ENCODE measurements around the gene IL20. TPM values are rescaled to one million over a fixed set of nuclear protein-coding genes. Genes with fewer than 3 reads are reported as not detected.

Gene IL20
- total RNA-seq, 1 donor, result not detected

DNA sequence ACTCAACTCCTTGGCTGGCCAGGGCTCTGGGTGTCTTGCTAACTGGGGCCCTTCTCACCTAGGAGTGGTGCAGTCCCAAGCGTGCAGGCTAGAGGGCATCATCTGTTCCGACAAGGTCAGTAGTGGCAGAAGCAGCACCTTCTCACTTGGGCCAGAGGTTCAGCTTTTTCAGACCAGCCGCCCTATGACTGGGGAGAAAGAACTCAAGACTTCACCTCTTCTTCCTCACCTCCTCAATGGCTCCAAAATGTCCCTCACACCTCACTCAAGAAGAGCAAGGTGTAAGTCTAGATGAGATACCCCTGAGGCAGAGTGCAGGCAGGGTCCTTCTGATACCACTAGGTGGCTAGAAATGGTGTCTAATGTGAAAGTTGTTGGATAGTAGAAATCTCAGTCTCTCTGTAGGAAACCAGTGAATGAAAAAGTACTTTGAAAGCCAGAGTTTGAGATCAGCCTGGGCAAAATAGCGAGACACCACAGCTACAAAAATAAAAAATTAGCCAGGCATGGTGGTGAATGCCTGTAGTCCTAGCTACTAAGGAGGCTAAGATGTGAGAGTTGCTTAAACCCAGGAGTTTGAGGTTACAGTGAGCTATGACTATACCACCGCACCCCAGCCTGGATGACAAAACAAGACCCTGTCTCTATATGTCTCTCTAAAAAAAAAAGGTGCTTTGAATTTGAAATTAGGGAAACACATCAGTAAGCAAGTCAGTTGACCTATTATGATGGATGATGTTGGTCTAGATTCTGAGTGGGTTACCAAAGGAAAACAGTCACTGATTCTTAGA, 8.6 kb upstream of the IL20 start:
- Histone ChIP-seq H3K4me2 (ENCODE audit: insufficient read depth, low read length) (no peak overlapping the region), H2AFZ (ENCODE audit: low read length) (no peak overlapping the region), H3K4me3 (ENCODE audit: insufficient read depth, low read length) (no peak overlapping the region), H3K36me3 (ENCODE audit: insufficient read depth, low read length) (no peaks in the 10 kb centered on the region), H3K79me2 (ENCODE audit: insufficient read depth, low read length) (no peaks in the 10 kb centered on the region), H3K9me3 (ENCODE audit: low read depth, low read length) (no peaks in the 10 kb centered on the region), H3K27me3 (ENCODE audit: insufficient read depth, low read length) (peaks cover 28% of the 10 kb centered on the region), H4K20me1 (ENCODE audit: insufficient read depth, low read length) (no peaks in the 10 kb centered on the region), H3K4me1 (ENCODE audit: insufficient read depth, low read length) (no peaks in the 10 kb centered on the region), H3K27ac (ENCODE audit: low read depth, low read length) (no peak overlapping the region)
- peak; percentile 46 for TF ChIP-seq CTCF (IDR thresholded peaks at IDR 0.05; ENCODE audit: extremely low read depth, low read depth, low read length)
- no peak for DNase-seq (ENCODE audit: insufficient read length, low spot score, missing footprints)

GRCh38 chr1:206859082-206859521, 6.3 kb upstream of the IL20 start:
- TF ChIP-seq CTCF (IDR thresholded peaks at IDR 0.05; ENCODE audit: extremely low read depth, low read depth, low read length), result no peak
- Histone ChIP-seq H4K20me1 (ENCODE audit: insufficient read depth, low read length) (no peaks in the 10 kb centered on the region), H3K4me1 (ENCODE audit: insufficient read depth, low read length) (no peaks in the 10 kb centered on the region), H3K27ac (ENCODE audit: low read depth, low read length) (no peak overlapping the region), H3K36me3 (ENCODE audit: insufficient read depth, low read length) (no peaks in the 10 kb centered on the region), H3K9me3 (ENCODE audit: low read depth, low read length) (no peaks in the 10 kb centered on the region), H3K4me2 (ENCODE audit: insufficient read depth, low read length) (no peak overlapping the region), H2AFZ (ENCODE audit: low read length) (peak overlapping the region; percentile 31), H3K79me2 (ENCODE audit: insufficient read depth, low read length) (no peaks in the 10 kb centered on the region), H3K27me3 (ENCODE audit: insufficient read depth, low read length) (peaks cover 36% of the 10 kb centered on the region), H3K4me3 (ENCODE audit: insufficient read depth, low read length) (no peak overlapping the region)
- DNase-seq (ENCODE audit: insufficient read length, low spot score, missing footprints), result no peak

- Histone ChIP-seq H3K9me3 (ENCODE audit: low read depth, low read length) (no peaks in the 10 kb centered on the region), H3K4me3 (ENCODE audit: insufficient read depth, low read length) (no peak overlapping the region), H3K27me3 (ENCODE audit: insufficient read depth, low read length) (peaks cover 36% of the 10 kb centered on the region), H3K4me1 (ENCODE audit: insufficient read depth, low read length) (peaks cover 2% of the 10 kb centered on the region), H4K20me1 (ENCODE audit: insufficient read depth, low read length) (no peaks in the 10 kb centered on the region), H2AFZ (ENCODE audit: low read length) (no peak overlapping the region), H3K27ac (ENCODE audit: low read depth, low read length) (no peak overlapping the region), H3K4me2 (ENCODE audit: insufficient read depth, low read length) (no peak overlapping the region), H3K79me2 (ENCODE audit: insufficient read depth, low read length) (no peaks in the 10 kb centered on the region), H3K36me3 (ENCODE audit: insufficient read depth, low read length) (no peaks in the 10 kb centered on the region)
- no peak for TF ChIP-seq CTCF (IDR thresholded peaks at IDR 0.05; ENCODE audit: extremely low read depth, low read depth, low read length)
- DNase-seq (ENCODE audit: insufficient read length, low spot score, missing footprints), result no peak
These were observed 5.3 kb upstream of the IL20 start for GRCh38 chr1:206860165-206860564.

DNA sequence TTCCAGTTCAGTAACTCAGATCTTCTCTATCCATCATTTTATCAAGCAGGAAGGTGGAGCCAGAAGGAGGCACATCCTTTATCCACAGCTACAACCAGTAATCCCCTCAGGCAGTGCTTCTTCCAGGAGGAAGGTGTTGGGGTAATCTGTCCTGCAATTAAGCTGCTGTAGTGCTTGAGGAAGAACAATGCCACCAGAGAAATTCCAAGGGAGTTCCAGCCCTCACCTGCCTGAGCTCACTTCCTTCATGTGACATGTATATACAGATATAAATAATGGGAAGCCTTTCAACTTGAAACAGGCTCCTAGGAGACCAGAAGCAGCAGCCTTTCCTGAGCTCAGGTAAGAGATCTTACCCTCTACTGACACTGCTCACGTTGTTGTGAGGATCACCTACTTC, 2.2 kb upstream of the IL20 start:
- H3K4me1 ChIP-seq (ENCODE audit: insufficient read depth, low read length), result peaks cover 4% of the 10 kb centered on the region
- DNase-seq (ENCODE audit: insufficient read length, low spot score, missing footprints), result no peak
- TF ChIP-seq CTCF (IDR thresholded peaks at IDR 0.05; ENCODE audit: extremely low read depth, low read depth, low read length), result no peak
- no peaks in the 10 kb centered on the region for H4K20me1 ChIP-seq (ENCODE audit: insufficient read depth, low read length)
- H2AFZ ChIP-seq (ENCODE audit: low read length), result no peak overlapping the region
- no peak overlapping the region for H3K4me2 ChIP-seq (ENCODE audit: insufficient read depth, low read length)
- H3K36me3 ChIP-seq (ENCODE audit: insufficient read depth, low read length), result no peaks in the 10 kb centered on the region
- H3K4me3 ChIP-seq (ENCODE audit: insufficient read depth, low read length), result no peak overlapping the region
- H3K9me3 ChIP-seq (ENCODE audit: low read depth, low read length), result no peaks in the 10 kb centered on the region
- peaks cover 32% of the 10 kb centered on the region for H3K27me3 ChIP-seq (ENCODE audit: insufficient read depth, low read length)
- no peak overlapping the region for H3K27ac ChIP-seq (ENCODE audit: low read depth, low read length)
- H3K79me2 ChIP-seq (ENCODE audit: insufficient read depth, low read length), result no peaks in the 10 kb centered on the region

Data from osteoblast (primary cell).